Measurements from ENCODE around the gene MAN1A1. TPM values are rescaled to one million over a fixed set of nuclear protein-coding genes. Genes with fewer than 3 reads are reported as not detected.

The MAN1A1 gene
- total RNA-seq, 4 donors from 2014 or later = 71.7 to 170 (median 128) TPM

- Histone ChIP-seq H3K9me3 (no peaks in the 10 kb centered on the region), H3K36me3 (no peaks in the 10 kb centered on the region), H3K4me1 (no peaks in the 10 kb centered on the region), H3K4me3 (replicated peaks in 1 of 3) (no peak overlapping the region), H3K27ac (no peak overlapping the region), H3K27me3 (no peaks in the 10 kb centered on the region)
- TF ChIP-seq POLR2A (IDR thresholded peaks at IDR 0.05) (no peak), CTCF (IDR thresholded peaks at IDR 0.05) (no peak)
- no peak for DNase-seq
- intact Hi-C loops (cut with DNase I) = no loop called here
- 93 to 96% methylated on average over 3 of the region's 3 CpGs for WGBS, 2 donors
These were observed 63.5 kb downstream of the MAN1A1 start for GRCh38 chr6:119285908-119286625.

DNA sequence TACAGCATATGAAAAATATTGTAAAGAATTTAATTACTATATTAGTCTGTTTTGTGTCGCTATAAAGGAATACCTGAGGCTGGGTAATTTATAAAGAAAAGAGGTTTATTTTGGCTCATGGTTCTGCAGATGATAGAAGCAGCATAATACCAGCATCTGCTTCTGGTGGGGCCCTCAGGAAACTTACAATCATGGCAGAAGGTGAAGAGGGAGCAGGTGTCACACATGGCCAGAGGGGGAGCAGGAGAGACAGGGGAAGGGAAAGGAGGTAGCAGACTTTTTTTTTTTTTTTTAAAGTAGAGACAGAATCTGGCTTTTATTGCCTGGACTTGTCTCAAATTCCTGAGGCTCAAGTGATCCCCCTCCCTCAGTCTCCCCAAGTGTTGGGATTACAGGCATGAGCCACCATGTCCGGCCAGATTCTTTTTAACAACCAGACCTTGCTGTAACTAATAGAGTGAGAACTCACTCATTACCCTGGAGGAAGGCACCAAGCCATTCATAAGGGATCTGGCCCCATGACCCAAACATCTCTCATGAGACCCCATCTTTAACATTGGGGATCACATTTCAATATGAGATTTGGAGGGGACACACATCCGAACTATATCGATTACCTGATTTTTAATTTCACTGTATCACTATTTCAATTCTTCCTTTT lies 64.6 kb downstream of the MAN1A1 start:
- Histone ChIP-seq H3K4me1 (no peaks in the 10 kb centered on the region), H3K4me3 (replicated peaks in 1 of 3) (no peak overlapping the region), H3K27me3 (no peaks in the 10 kb centered on the region), H3K36me3 (no peaks in the 10 kb centered on the region), H3K27ac (no peak overlapping the region), H3K9me3 (no peaks in the 10 kb centered on the region)
- intact Hi-C loops (cut with DNase I) = no loop called here
- DNase-seq = no peak
- TF ChIP-seq CTCF (IDR thresholded peaks at IDR 0.05) (no peak), POLR2A (IDR thresholded peaks at IDR 0.05) (no peak)
- 75 to 82% methylated on average over 4 of the region's 4 CpGs for WGBS, 2 donors

GRCh38 chr6:119283979-119284545 lies 65.5 kb downstream of the MAN1A1 start:
- no peaks in the 10 kb centered on the region for H3K27me3 ChIP-seq
- intact Hi-C loops (cut with DNase I) = no loop called here
- no peaks in the 10 kb centered on the region for H3K9me3 ChIP-seq
- H3K4me3 ChIP-seq (replicated peaks in 1 of 3) = no peak overlapping the region
- TF ChIP-seq POLR2A (IDR thresholded peaks at IDR 0.05) (no peak), CTCF (IDR thresholded peaks at IDR 0.05) (no peak)
- WGBS, 2 donors = 75 to 79% methylated on average over 6 of the region's 6 CpGs
- H3K27ac ChIP-seq = no peak overlapping the region
- H3K4me1 ChIP-seq = no peaks in the 10 kb centered on the region
- DNase-seq = no peak
- no peaks in the 10 kb centered on the region for H3K36me3 ChIP-seq

DNA sequence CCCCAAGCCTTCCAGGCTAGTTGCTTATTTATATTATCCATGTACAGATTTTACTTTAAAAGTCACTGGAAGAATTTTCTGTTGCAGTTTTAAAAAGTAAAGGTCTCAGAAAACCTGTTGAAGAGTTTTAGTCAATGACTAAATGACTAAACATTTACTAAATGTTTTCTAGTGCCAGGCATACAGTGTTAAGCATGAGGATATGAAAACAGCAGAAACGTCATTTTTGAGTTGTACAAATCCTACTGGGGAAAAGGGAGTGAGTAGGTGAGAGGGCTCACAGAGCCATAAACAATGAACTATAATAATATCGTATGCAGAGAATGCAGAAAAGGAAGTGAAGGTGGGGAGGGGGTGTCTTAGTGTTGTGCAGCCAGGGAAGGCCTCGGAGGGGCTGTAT lies 66.3 kb downstream of the MAN1A1 start:
- TF ChIP-seq POLR2A (IDR thresholded peaks at IDR 0.05) (no peak), CTCF (IDR thresholded peaks at IDR 0.05) (no peak)
- WGBS, 2 donors = 69 to 76% methylated on average over 3 of the region's 3 CpGs
- Histone ChIP-seq H3K4me3 (replicated peaks in 1 of 3) (no peak overlapping the region), H3K4me1 (no peaks in the 10 kb centered on the region), H3K27me3 (no peaks in the 10 kb centered on the region), H3K9me3 (no peaks in the 10 kb centered on the region), H3K27ac (no peak overlapping the region), H3K36me3 (no peaks in the 10 kb centered on the region)
- intact Hi-C loops (cut with DNase I) = no loop called here
- DNase-seq = no peak

DNA sequence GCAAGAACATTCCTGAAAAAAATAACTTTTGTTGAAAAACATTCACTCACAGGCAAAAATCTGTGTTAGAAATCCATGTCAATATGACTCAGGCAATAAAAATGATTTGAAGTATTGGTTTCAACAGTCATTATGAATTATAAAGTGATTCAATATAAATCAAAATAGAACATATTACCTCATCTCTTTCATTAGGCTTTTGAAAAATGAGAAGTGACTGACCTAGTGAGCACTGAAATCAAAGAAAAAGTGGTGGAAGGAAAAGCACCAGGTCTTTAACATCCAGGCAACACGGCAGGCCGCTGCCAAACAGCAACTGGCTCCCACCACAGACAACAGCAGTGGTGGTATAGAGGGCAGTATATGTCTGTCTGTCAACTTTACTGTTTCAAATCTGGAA lies 68.9 kb downstream of the MAN1A1 start:
- no peaks in the 10 kb centered on the region for H3K4me1 ChIP-seq
- no peak for DNase-seq
- H3K9me3 ChIP-seq = no peaks in the 10 kb centered on the region
- 93 to 97% methylated on average over 2 of the region's 2 CpGs for WGBS, 2 donors
- no peak overlapping the region for H3K27ac ChIP-seq
- intact Hi-C loops (cut with DNase I) = no loop called here
- H3K36me3 ChIP-seq = no peaks in the 10 kb centered on the region
- no peak for TF ChIP-seq CTCF (IDR thresholded peaks at IDR 0.05)
- no peak for TF ChIP-seq POLR2A (IDR thresholded peaks at IDR 0.05)
- no peak overlapping the region for H3K4me3 ChIP-seq (replicated peaks in 1 of 3)
- H3K27me3 ChIP-seq = no peaks in the 10 kb centered on the region

All from thyroid gland (tissue), 4 donors.